ENCODE measurements around the gene TRIM44.

The TRIM44 gene

GRCh38 chr11:35850191-35850590 is 187.6 kb downstream of the TRIM44 start:
- TF ChIP-seq ZFX (IDR thresholded peaks at IDR 0.05), result no peak
- TF ChIP-seq CTCF (conservative IDR thresholded peaks at IDR 0.05), result no peak

GRCh38 chr11:35851342-35851741 is 188.8 kb downstream of the TRIM44 start:
- no peak overlapping the region for H3K27ac ChIP-seq
- TF ChIP-seq CTCF (conservative IDR thresholded peaks at IDR 0.05) (no peak), ZFX (IDR thresholded peaks at IDR 0.05) (no peak)

More at GRCh38 chr11:35850191-35850590, 187.6 kb downstream of the TRIM44 start:
- no peak overlapping the region for H3K27ac ChIP-seq

- no peak for TF ChIP-seq ZFX (IDR thresholded peaks at IDR 0.05)
- no peak for TF ChIP-seq CTCF (conservative IDR thresholded peaks at IDR 0.05)
- H3K27ac ChIP-seq, result no peak overlapping the region
Observed at GRCh38 chr11:35852056-35852455, 189.5 kb downstream of the TRIM44 start.

GRCh38 chr11:35853971-35854370 is 191.4 kb downstream of the TRIM44 start:
- H3K27ac ChIP-seq, result no peak overlapping the region
- TF ChIP-seq ZFX (IDR thresholded peaks at IDR 0.05) (no peak), CTCF (conservative IDR thresholded peaks at IDR 0.05) (no peak)

GRCh38 chr11:35855671-35856070 is 193.1 kb downstream of the TRIM44 start:
- TF ChIP-seq CTCF (conservative IDR thresholded peaks at IDR 0.05), result no peak
- TF ChIP-seq ZFX (IDR thresholded peaks at IDR 0.05), result no peak
- H3K27ac ChIP-seq, result no peak overlapping the region

GRCh38 chr11:35856259-35856658 is 193.7 kb downstream of the TRIM44 start:
- H3K27ac ChIP-seq, result no peak overlapping the region
- TF ChIP-seq CTCF (conservative IDR thresholded peaks at IDR 0.05), result no peak
- no peak for TF ChIP-seq ZFX (IDR thresholded peaks at IDR 0.05)

GRCh38 chr11:35856756-35857155 is 194.2 kb downstream of the TRIM44 start:
- no peak for TF ChIP-seq ZFX (IDR thresholded peaks at IDR 0.05)
- no peak for TF ChIP-seq CTCF (conservative IDR thresholded peaks at IDR 0.05)
- no peak overlapping the region for H3K27ac ChIP-seq

All from C4-2B (cell line).